Fibroblast of peridontal ligament (primary cell): ENCODE measurements around the gene SNRPA1.
A peak's percentile ranks its signal among the peaks of the same experiment; 100 is the strongest.

Experiments
- DNase-seq: peaks from one replicate; pipeline ENCODE4 v3.0.0-alpha.2; 2010; ENCODE audit errors: extremely low read depth

The SNRPA1 gene

GRCh38 chr15:101262551-101262950, 32.5 kb downstream of the SNRPA1 start:
- DNase-seq, result no peak

DNA sequence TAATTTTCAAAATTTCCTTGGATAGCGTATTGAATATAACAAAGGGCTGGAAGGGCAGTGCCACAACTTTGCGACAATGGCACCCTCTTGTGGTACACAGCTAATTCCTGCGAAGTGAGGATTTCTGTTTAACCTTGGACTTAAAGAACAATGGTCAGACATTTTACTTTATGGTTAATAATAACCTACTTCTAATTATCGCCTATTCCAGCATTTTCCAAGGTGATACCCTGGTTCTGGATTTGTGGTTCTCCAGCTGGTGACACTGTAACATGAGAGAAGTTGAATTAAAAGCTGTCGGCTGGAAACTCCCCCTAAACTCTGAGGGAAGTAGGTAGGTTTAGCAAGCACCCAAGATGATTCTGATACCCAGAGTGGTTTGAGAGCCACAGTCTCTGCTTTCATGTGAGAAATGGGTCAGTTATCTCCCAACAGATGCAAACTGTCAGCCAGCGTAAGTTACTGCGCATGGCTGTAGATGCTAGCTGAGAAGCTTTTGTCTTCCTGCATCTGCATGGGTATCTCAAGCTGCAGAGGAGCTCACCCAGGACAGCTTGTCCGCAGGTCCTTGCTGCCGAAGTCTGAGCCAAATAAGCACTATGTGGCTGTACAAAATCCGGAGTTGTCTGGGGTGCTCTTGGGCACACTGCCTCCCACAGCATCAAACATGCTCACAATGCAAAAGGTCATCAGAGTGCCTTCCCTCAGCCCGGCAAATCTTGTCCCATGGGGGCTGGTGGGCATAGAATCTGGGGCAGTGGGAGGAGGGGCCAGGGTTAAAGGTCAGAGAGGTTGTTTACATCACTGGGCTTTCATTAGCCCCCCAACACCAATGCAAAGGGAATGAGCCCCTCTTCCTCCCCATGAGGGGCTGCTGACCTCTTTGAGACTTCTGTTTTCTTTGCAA, 36.6 kb downstream of the SNRPA1 start:
- peak; percentile 88 for DNase-seq

- DNase-seq, result no peak
Measured at GRCh38 chr15:101256757-101257156, 38.3 kb downstream of the SNRPA1 start.

GRCh38 chr15:101255615-101256241, 39.3 kb downstream of the SNRPA1 start:
- DNase-seq, result peak; percentile 64

- DNase-seq, result peak; percentile 67
Measured at GRCh38 chr15:101255051-101255395, 40.0 kb downstream of the SNRPA1 start.

- DNase-seq, result no peak
Measured at GRCh38 chr15:101254157-101255050, 40.6 kb downstream of the SNRPA1 start.

DNA sequence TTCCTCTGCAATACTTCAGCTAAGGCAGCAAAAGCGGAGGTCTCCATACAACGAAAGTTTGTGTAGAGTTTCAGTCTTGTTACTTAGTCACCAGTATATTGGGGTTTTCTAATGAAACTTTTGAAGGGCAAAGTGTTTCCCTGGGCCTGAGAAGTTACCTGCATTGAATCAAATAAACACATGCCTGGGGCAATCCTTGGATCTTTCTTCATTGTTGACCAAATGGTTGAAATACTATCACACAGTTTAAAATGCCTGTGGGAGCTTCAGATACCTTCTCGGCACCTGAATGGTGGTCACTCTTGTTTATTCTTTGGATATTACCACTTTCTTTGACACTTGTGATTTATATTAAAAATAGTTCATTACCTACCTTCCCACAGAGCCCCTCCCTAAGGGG, 42.2 kb downstream of the SNRPA1 start:
- DNase-seq, result no peak

GRCh38 chr15:101251830-101252820, 42.9 kb downstream of the SNRPA1 start, which contains the start of gene CHSY1:
TSS of gene CHSY1 (minus strand) at chr15:101252048. CDS start at chr15:101251456, 592 bp downstream.
- peak; percentile 93 for DNase-seq

- no peak for DNase-seq
Measured at GRCh38 chr15:101250873-101251829, 43.9 kb downstream of the SNRPA1 start.

DNA sequence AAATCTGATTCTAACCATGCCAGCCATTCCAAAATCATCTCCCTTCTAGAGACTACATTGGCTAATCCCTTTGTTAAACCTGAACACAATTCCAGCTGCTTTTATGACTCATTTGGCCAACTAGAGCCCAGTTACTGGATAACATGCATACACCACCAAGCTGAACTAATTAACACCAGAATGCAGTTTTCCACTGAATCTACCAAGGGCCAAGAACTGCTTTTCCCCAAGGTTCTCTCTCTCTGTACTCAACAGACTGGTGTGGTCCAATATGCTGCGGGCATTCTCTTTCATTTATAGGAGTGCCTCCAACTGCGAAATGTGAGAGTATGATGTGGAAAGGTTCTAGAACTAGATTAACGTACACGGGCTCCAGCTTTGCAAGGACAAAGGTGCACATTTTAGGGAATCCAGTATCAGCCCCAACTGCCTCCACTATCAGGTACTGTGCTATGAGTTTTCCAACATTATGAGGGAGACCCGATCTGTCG, 44.7 kb downstream of the SNRPA1 start:
- peak; percentile 98 for DNase-seq

- no peak for DNase-seq
Measured at GRCh38 chr15:101248274-101248673, 46.8 kb downstream of the SNRPA1 start.

GRCh38 chr15:101246824-101247745, 48.0 kb downstream of the SNRPA1 start:
- no peak for DNase-seq

GRCh38 chr15:101246391-101246790, 48.7 kb downstream of the SNRPA1 start:
- no peak for DNase-seq

DNA sequence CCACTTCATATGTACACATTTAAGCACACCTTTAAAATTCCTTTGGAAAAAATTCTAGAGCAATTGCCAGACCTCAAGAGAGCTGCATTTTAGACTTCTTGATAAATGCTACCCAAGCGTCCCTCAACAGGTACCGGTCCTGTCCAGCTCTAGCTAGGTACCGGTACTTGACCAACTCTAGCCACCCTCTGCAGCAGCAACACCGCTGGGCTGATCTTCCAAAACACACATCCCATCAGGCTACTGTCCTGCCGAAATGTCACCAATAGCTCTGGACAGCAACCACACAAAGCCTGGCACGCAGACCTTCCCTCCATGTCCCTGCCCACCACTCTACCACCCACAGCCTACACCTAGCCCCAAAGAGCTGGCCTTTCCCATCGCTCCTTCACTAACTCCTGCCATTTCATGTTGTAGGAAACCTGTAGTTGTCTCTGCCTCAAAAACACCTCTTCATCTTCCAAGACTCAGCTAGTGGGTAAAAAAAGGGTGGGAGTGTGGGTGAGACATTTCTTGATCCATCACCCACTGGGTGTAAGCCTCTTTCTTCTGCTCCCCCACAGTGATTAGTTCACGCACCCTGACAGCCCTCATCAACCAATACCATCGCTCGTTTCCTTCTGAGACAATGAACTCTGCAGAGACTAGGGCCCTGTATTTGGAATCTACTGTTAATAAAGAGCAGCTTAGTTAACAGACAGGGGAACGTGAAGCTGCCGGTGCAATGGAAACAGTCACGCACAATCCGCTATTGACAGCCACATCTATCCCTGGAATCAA, 50.0 kb downstream of the SNRPA1 start:
- DNase-seq, result no peak

- DNase-seq, result peak; percentile 67
Measured at GRCh38 chr15:101244036-101244781, 50.8 kb downstream of the SNRPA1 start.

GRCh38 chr15:101243420-101243819, 51.6 kb downstream of the SNRPA1 start:
- DNase-seq, result no peak

GRCh38 chr15:101242999-101243336, 52.1 kb downstream of the SNRPA1 start:
- DNase-seq, result no peak
